Right lobe of liver (tissue), 4 donors: Measurements from ENCODE around the gene ERC1.

ENCODE experiments used
- POLR2A ChIP-seq: fragments of 450-650 bp; IDR thresholded peaks from one replicate; pipeline ENCODE4 v1.6.1; 2017; ENCODE audit warnings: antibody characterized with exemption, mild to moderate bottlenecking
- TF ChIP-seq, protein P1 (sequence below), 4 donors: fragments of 200-600 bp in 3 of 4; fragments of 450-650 bp in 1 of 4; IDR thresholded peaks; one replicate each; pipeline versions ENCODE4 v1.5.1 to v1.8.0; 2016 to 2022; ENCODE audit warnings: antibody characterized with exemption in 4 of 4, mild to moderate bottlenecking in 2 of 4
- donor health status: DM: no; HTN: no; CAD: no.
- donor health status: DM: no; HTN: no; CAD: no.
- donor health status: DM: no; HTN: yes; CAD: no.

GRCh38 chr12:1501695-1502378, 510.8 kb downstream of the ERC1 start:
- TF ChIP-seq, protein P1, sequence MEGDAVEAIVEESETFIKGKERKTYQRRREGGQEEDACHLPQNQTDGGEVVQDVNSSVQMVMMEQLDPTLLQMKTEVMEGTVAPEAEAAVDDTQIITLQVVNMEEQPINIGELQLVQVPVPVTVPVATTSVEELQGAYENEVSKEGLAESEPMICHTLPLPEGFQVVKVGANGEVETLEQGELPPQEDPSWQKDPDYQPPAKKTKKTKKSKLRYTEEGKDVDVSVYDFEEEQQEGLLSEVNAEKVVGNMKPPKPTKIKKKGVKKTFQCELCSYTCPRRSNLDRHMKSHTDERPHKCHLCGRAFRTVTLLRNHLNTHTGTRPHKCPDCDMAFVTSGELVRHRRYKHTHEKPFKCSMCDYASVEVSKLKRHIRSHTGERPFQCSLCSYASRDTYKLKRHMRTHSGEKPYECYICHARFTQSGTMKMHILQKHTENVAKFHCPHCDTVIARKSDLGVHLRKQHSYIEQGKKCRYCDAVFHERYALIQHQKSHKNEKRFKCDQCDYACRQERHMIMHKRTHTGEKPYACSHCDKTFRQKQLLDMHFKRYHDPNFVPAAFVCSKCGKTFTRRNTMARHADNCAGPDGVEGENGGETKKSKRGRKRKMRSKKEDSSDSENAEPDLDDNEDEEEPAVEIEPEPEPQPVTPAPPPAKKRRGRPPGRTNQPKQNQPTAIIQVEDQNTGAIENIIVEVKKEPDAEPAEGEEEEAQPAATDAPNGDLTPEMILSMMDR (IDR thresholded peaks at IDR 0.05), result no peak
- TF ChIP-seq POLR2A, result no peak
